GM19324 (cell line): Measurements from ENCODE around the gene KCNS1.
"Not testable (repeated sequence)": the region's sequence is repeated elsewhere in the genome, so short reads cannot be mapped to it uniquely, and the experiment has no call there.

Experiments
- ATAC-seq: cut with Tn5 transposase; IDR thresholded peaks from one replicate; pipeline ENCODE4 v1.9.1; 2021; ENCODE audit warnings: mild to moderate bottlenecking, moderate library complexity; ENCODE audit not compliant: unreplicated experiment, low FRiP score

The KCNS1 gene

GRCh38 chr20:45100563-45101245, at the start of gene KCNS1:
Gene KCNS1, minus strand, starts transcription at chr20:45101127. Its CDS starts 1,891 bp downstream, at chr20:45099236.
- no peak for ATAC-seq

GRCh38 chr20:45149062-45149461, 48.1 kb upstream of the KCNS1 start:
- ATAC-seq = no peak

GRCh38 chr20:45140836-45141235, 39.9 kb upstream of the KCNS1 start:
- ATAC-seq = no peak

- ATAC-seq = not testable (repeated sequence)
Observed at GRCh38 chr20:45139733-45140375, 38.9 kb upstream of the KCNS1 start.

- ATAC-seq = no peak
Observed at GRCh38 chr20:45138561-45139300, 37.8 kb upstream of the KCNS1 start.

GRCh38 chr20:45136911-45137310, 36.0 kb upstream of the KCNS1 start:
- no peak for ATAC-seq

- no peak for ATAC-seq
Observed at GRCh38 chr20:45128099-45128498, 27.2 kb upstream of the KCNS1 start.

- ATAC-seq = no peak
Observed at GRCh38 chr20:45124365-45124764, 23.4 kb upstream of the KCNS1 start, which contains the start of gene WFDC12. Gene WFDC12, minus strand, starts transcription at chr20:45124465. Its CDS starts 18 bp downstream, at chr20:45124447.

GRCh38 chr20:45121388-45121787, 20.5 kb upstream of the KCNS1 start:
- no peak for ATAC-seq

GRCh38 chr20:45119556-45120266, 18.8 kb upstream of the KCNS1 start:
- ATAC-seq = no peak

GRCh38 chr20:45118028-45118427, 17.1 kb upstream of the KCNS1 start:
- ATAC-seq = no peak

- ATAC-seq = no peak
Observed at GRCh38 chr20:45117581-45117980, 16.7 kb upstream of the KCNS1 start.

- no peak for ATAC-seq
Observed at GRCh38 chr20:45115829-45116228, 14.9 kb upstream of the KCNS1 start.

- ATAC-seq = no peak
Observed at GRCh38 chr20:45115386-45115774, 14.5 kb upstream of the KCNS1 start.

GRCh38 chr20:45114465-45115385, 13.8 kb upstream of the KCNS1 start, which contains the start of gene WFDC5:
Gene WFDC5, minus strand, starts transcription at chr20:45115174. Its CDS starts 91 bp downstream, at chr20:45115083.
- ATAC-seq = no peak

- no peak for ATAC-seq
Observed at GRCh38 chr20:45113865-45114264, 12.9 kb upstream of the KCNS1 start.

GRCh38 chr20:45112754-45113153, 11.8 kb upstream of the KCNS1 start:
- ATAC-seq = no peak

- no peak for ATAC-seq
Observed at GRCh38 chr20:45111799-45112471, 11.0 kb upstream of the KCNS1 start.

GRCh38 chr20:45111285-45111684, 10.4 kb upstream of the KCNS1 start:
- no peak for ATAC-seq
